Transverse colon (tissue), 4 donors: Measurements from ENCODE around the gene CDCA5.
A peak's percentile ranks its signal among the peaks of the same experiment; 100 is the strongest.

ENCODE experiments used
- EP300 ChIP-seq: sonication (generic); formaldehyde crosslinking; IDR thresholded peaks from one replicate; pipeline ENCODE4 v1.6.1; 2017; ENCODE audit warnings: antibody characterized with exemption, low read depth
- POLR2A ChIP-seq: fragments of 450-650 bp; IDR thresholded peaks from one replicate; pipeline ENCODE4 v1.6.1; 2016; ENCODE audit warnings: antibody characterized with exemption, mild to moderate bottlenecking, moderate library complexity
- POLR2AphosphoS5 ChIP-seq, 3 donors: sonication (generic); formaldehyde crosslinking; IDR thresholded peaks; one replicate each; pipeline ENCODE4 v1.6.1; 2016; ENCODE audit warnings: antibody characterized with exemption in 3 of 3
- TF ChIP-seq, protein P1 (sequence below), 5 experiments: fragments of 200-600 bp in 3 of 5; fragments of 450-650 bp in 2 of 5; sonication (generic) in 3 of 5; IDR thresholded peaks; 1 replicate in 2 of 5; 2 replicates in 3 of 5; pipeline ENCODE4 v1.5.1; 2016 to 2017; ENCODE audit warnings: antibody characterized with exemption in 5 of 5, inconsistent platforms in 3 of 5, mild to moderate bottlenecking in 2 of 5, moderate library complexity in 1 of 5

DNA sequence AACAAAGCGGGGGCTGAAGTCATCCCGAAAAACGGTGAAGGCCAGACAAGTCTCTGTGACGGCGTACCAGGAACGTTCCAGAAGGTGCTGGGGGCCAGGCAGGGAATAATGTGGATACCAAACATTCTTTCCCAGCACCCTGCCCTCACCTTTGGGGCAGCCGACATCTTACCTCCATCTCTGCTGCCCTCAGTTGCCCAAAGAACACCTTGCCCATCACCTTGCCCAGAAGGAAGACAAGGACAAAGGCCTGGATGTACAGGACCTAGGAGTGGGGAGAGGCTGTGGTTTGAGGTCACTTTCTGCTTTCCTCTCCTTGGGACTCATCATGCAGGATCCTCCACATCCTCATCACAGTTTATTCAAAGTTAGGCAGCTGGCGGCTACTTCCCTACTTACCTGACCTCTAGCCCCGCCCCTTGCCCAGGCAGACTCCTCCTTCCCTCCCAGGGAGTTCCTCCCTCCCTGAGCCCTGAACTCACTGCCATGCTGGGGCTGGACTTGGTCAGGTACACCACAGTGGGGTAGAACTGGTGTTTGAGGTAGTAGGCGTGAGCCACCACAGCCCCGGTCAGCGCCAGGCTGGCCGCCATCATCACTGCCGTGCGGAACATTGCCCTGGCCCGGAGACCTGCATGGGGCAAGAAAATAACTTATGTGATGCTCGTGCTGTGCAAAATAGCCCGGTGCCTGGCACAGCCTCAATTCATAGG, 49.3 kb upstream of the CDCA5 start:
- TF ChIP-seq, protein P1, sequence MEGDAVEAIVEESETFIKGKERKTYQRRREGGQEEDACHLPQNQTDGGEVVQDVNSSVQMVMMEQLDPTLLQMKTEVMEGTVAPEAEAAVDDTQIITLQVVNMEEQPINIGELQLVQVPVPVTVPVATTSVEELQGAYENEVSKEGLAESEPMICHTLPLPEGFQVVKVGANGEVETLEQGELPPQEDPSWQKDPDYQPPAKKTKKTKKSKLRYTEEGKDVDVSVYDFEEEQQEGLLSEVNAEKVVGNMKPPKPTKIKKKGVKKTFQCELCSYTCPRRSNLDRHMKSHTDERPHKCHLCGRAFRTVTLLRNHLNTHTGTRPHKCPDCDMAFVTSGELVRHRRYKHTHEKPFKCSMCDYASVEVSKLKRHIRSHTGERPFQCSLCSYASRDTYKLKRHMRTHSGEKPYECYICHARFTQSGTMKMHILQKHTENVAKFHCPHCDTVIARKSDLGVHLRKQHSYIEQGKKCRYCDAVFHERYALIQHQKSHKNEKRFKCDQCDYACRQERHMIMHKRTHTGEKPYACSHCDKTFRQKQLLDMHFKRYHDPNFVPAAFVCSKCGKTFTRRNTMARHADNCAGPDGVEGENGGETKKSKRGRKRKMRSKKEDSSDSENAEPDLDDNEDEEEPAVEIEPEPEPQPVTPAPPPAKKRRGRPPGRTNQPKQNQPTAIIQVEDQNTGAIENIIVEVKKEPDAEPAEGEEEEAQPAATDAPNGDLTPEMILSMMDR (IDR thresholded peaks at IDR 0.05): no peak
- TF ChIP-seq POLR2A: peak; percentile 15
- no peak for TF ChIP-seq EP300
- peak; percentile 51 to 76 (median 64) for TF ChIP-seq POLR2AphosphoS5 (IDR thresholded peaks at IDR 0.05)
